GM12878 (cell line): ENCODE measurements around the gene DIAPH2. TPM values are rescaled to one million over a fixed set of nuclear protein-coding genes. Genes with fewer than 3 reads are reported as not detected.

Source experiments
- ATAC-seq: fragments of 200-7000 bp; cut with Tn5 transposase; 3 replicates; pipeline ENCODE4 v1.9.1; 2020; ENCODE audit warnings: mild to moderate bottlenecking, moderate library complexity
- BruUV-seq: library from RNA; stranded (reverse); fragments of 400-500 nt; replicated peaks from 2 replicates; lab custom pipeline; 2021; lab: Mats Ljungman, UMichigan
- CTCF ChIA-PET: fragments of 300-600 bp; sonication (Branson Sonifier 250); formaldehyde crosslinking; extraction: SDS; loops from one replicate; lab custom pipeline; 2021; ENCODE audit warnings: inconsistent platforms; lab: Yijun Ruan, JAX
- POLR2A ChIA-PET: fragments of 350-600 bp; formaldehyde crosslinking; extraction: SDS; loops from one replicate; lab custom pipeline; 2021; ENCODE audit warnings: inconsistent platforms; lab: Charles Lee
- RAD21 ChIA-PET: fragments of 300-600 bp; sonication (Branson Sonifier 250); formaldehyde crosslinking; loops from one replicate; lab custom pipeline; 2023; ENCODE audit warnings: antibody characterized with exemption; ENCODE audit not compliant: unreplicated experiment; lab: Charles Lee
- SMC1A ChIA-PET: fragments of 300-600 bp; sonication (Branson Sonifier 250); formaldehyde crosslinking; loops from one replicate; lab custom pipeline; 2023; ENCODE audit not compliant: unreplicated experiment, uncharacterized antibody; lab: Charles Lee
- DNase-seq: peaks from one replicate; pipeline ENCODE4 v3.0.0-alpha.2; 2011; ENCODE audit warnings: low read depth, low spot score
- FAIRE-seq: peaks from 3 replicates; lab custom pipeline; 2011; peaks lifted over from hg19 to GRCh38; lab: Jason Lieb, UNC
- H2AFZ ChIP-seq: 2 replicates; pipeline ENCODE4 v1.6.0; 2011; ENCODE audit warnings: low read depth, low read length, control low read depth; ENCODE audit not compliant: control insufficient read depth
- H3K27ac ChIP-seq: 2 replicates; pipeline ENCODE4 v1.5.1; 2011; ENCODE audit warnings: control low read depth; ENCODE audit not compliant: control insufficient read depth, insufficient read depth
- H3K27me3 ChIP-seq, 2 experiments: replicated peaks in 1 of 2; 2 replicates each; pipeline versions ENCODE4 v1.6.0 to v1.6.1; 2011; ENCODE audit warnings: low read length in 1 of 2; ENCODE audit not compliant: control insufficient read depth in 2 of 2, insufficient read depth in 2 of 2
- H3K36me3 ChIP-seq, 2 experiments: 2 replicates each; pipeline ENCODE4 v1.5.1; 2011; ENCODE audit warnings: low read length in 1 of 2; ENCODE audit not compliant: control insufficient read depth in 2 of 2, insufficient read depth in 2 of 2
- H3K4me1 ChIP-seq: 2 replicates; pipeline ENCODE4 v1.6.1; 2011; ENCODE audit warnings: mild to moderate bottlenecking, low read length, moderate library complexity, mixed read lengths; ENCODE audit not compliant: control insufficient read depth, insufficient read depth
- H3K4me2 ChIP-seq: 2 replicates; pipeline ENCODE4 v1.6.0; 2011; ENCODE audit warnings: control low read depth; ENCODE audit not compliant: control insufficient read depth, insufficient read depth
- H3K4me3 ChIP-seq: fragments of 200-600 bp; sonication (generic); 2 replicates; pipeline ENCODE4 v1.5.1; 2016
- H3K79me2 ChIP-seq: 2 replicates; pipeline ENCODE4 v1.6.0; 2011; ENCODE audit warnings: low read length; ENCODE audit not compliant: control insufficient read depth, insufficient read depth
- H3K9ac ChIP-seq: 2 replicates; pipeline ENCODE4 v1.8.0; 2011; ENCODE audit warnings: low read length, control low read depth, mixed read lengths; ENCODE audit not compliant: control insufficient read depth, insufficient read depth
- H3K9me3 ChIP-seq: replicated peaks from 3 replicates; pipeline ENCODE4 v1.5.1; 2011; ENCODE audit warnings: mild to moderate bottlenecking, low read length; ENCODE audit not compliant: control insufficient read depth, insufficient read depth
- H4K20me1 ChIP-seq: 2 replicates; pipeline ENCODE4 v1.6.0; 2011; ENCODE audit not compliant: control insufficient read depth, insufficient read depth
- HDGF ChIP-seq: fragments of 450-650 bp; IDR thresholded peaks from 2 replicates; pipeline ENCODE4 v1.6.1; 2016; ENCODE audit warnings: antibody characterized with exemption
- KAT2A ChIP-seq: conservative IDR thresholded peaks from 2 replicates; pipeline ENCODE4 v1.6.1; 2011; ENCODE audit warnings: low read depth, low read length; ENCODE audit not compliant: control insufficient read depth
- KLF5 ChIP-seq: fragments of 450-650 bp; IDR thresholded peaks from 2 replicates; pipeline ENCODE4 v1.6.1; 2014; ENCODE audit warnings: mild to moderate bottlenecking; ENCODE audit not compliant: partially characterized antibody
- NFXL1 ChIP-seq: fragments of 450-650 bp; IDR thresholded peaks from 2 replicates; pipeline ENCODE4 v1.6.1; 2017; ENCODE audit warnings: antibody characterized with exemption, mild to moderate bottlenecking, borderline replicate concordance
- NRF1 ChIP-seq: conservative IDR thresholded peaks from 2 replicates; pipeline ENCODE4 v1.6.1; 2011; ENCODE audit warnings: mild to moderate bottlenecking, low read depth, low read length, improper control_type of control experiment
- SREBF2 ChIP-seq: IDR thresholded peaks from 2 replicates; pipeline ENCODE4 v1.6.1; 2012; ENCODE audit warnings: mild to moderate bottlenecking, low read length
- STAT1 ChIP-seq: fragments of 450-650 bp; conservative IDR thresholded peaks from 2 replicates; pipeline ENCODE4 v1.6.1; 2014; ENCODE audit warnings: antibody characterized with exemption, mild to moderate bottlenecking
- ZBED1 ChIP-seq: IDR thresholded peaks from 2 replicates; pipeline ENCODE4 v1.6.1; 2016; ENCODE audit warnings: borderline replicate concordance
- ZNF384 ChIP-seq: IDR thresholded peaks from 2 replicates; pipeline ENCODE4 v1.6.1; 2012; ENCODE audit warnings: low read depth, mild to moderate bottlenecking, low read length, improper control_type of control experiment, borderline replicate concordance
- WGBS: methylation state at CpG from one replicate; pipeline ENCODE4 v1.1.6; 2016; ENCODE audit warnings: low lambda C conversion rate; ENCODE audit not compliant: insufficient replicate concordance, insufficient coverage; ENCODE audit errors: missing lambda C conversion rate; 5-methylcytosine and 5-hydroxymethylcytosine counted together
- in situ Hi-C: fragments of 300-500 bp; cut with MboI; formaldehyde crosslinking; loops from 9 replicates; pipeline ENCODE4 v1.14.3; 2018; ENCODE audit warnings: mixed read lengths
- intact Hi-C: fragments of 100-400 bp; cut with micrococcal nuclease; formaldehyde crosslinking; loops from one replicate; pipeline ENCODE4 v1.14.2; 2022; ENCODE audit not compliant: unreplicated experiment
- polyA plus RNA-seq, 11 experiments: library from polyadenylated mRNA; depleted of rRNA in 4 of 11; unstranded in 6 of 11; stranded (reverse) in 5 of 11; fragments of >200 nt; fragmentation: Nextera tagmentation in 4 of 11; fragmentation: Illumina TruSeq in 1 of 11; extraction: Ambion mirVana in 4 of 11; extraction: Trizol in 1 of 11; gene quantifications; 1 replicate in 1 of 11; 2 replicates in 10 of 11; pipeline versions ENCODE4 v1.2.1 to v1.2.3, GENCODE V29; 2011 to 2016; ENCODE audit warnings: inconsistent platforms in 2 of 11, missing spikeins in 2 of 11, low read depth in 1 of 11
- total RNA-seq, 4 experiments: library from RNA; depleted of rRNA in 3 of 4; stranded (reverse); fragments of >200 nt in 3 of 4; fragmentation: Illumina TruSeq in 1 of 4; extraction: Trizol in 1 of 4; gene quantifications; 2 replicates each; pipeline versions ENCODE4 v1.2.1 to v1.2.3, GENCODE V29; 2013 to 2021
- TF ChIP-seq, protein P1 (sequence below): fragments of 150-350 bp; IDR thresholded peaks from 2 replicates; pipeline ENCODE4 v1.6.1; 2016; ENCODE audit warnings: low read depth, low read length
- TF ChIP-seq, protein P2 (sequence below): fragments of 450-650 bp; IDR thresholded peaks from 2 replicates; pipeline ENCODE4 v1.6.1; 2018; ENCODE audit warnings: borderline replicate concordance, mild to moderate bottlenecking; ENCODE audit not compliant: partially characterized antibody

The DIAPH2 gene
- total and polyA plus RNA-seq, 10 of the 15 experiments (the other 5 are each of a cell fraction or from before 2014, with no cell fraction given): 2.2 to 16.6 (median 8.8) TPM

DNA sequence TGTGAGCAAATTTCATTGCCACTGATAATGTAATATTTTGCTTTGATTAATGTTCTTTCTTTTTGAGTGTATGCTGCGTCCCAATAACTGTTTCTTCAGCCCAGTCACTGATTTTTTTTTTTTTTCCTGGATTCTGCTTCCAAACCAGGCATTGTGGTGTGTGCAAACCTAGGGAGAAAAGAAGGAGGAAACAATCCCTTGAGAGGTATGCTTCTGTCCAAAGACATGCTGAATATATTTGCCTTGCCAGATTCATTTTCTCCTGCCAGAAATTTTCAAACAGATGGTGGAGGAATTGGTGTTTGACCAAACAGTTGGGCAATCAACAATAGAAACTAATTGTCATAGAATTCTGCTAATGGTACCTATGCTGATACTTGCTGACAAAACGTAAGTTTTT lies 952.6 kb downstream of the DIAPH2 start:
- Histone ChIP-seq H2AFZ (no peak overlapping the region), H3K27me3 (no peaks in the 10 kb centered on the region), H3K36me3 (no peaks in the 10 kb centered on the region), H3K27ac (no peak overlapping the region), H3K4me3 (no peak overlapping the region), H4K20me1 (no peaks in the 10 kb centered on the region), H3K4me1 (no peaks in the 10 kb centered on the region), H3K4me2 (no peak overlapping the region), H3K9ac (no peak overlapping the region), H3K79me2 (no peaks in the 10 kb centered on the region), H3K9me3 (no peaks in the 10 kb centered on the region)
- TF ChIP-seq STAT1: no peak
- no peak for TF ChIP-seq KAT2A
- TF ChIP-seq, protein P1, sequence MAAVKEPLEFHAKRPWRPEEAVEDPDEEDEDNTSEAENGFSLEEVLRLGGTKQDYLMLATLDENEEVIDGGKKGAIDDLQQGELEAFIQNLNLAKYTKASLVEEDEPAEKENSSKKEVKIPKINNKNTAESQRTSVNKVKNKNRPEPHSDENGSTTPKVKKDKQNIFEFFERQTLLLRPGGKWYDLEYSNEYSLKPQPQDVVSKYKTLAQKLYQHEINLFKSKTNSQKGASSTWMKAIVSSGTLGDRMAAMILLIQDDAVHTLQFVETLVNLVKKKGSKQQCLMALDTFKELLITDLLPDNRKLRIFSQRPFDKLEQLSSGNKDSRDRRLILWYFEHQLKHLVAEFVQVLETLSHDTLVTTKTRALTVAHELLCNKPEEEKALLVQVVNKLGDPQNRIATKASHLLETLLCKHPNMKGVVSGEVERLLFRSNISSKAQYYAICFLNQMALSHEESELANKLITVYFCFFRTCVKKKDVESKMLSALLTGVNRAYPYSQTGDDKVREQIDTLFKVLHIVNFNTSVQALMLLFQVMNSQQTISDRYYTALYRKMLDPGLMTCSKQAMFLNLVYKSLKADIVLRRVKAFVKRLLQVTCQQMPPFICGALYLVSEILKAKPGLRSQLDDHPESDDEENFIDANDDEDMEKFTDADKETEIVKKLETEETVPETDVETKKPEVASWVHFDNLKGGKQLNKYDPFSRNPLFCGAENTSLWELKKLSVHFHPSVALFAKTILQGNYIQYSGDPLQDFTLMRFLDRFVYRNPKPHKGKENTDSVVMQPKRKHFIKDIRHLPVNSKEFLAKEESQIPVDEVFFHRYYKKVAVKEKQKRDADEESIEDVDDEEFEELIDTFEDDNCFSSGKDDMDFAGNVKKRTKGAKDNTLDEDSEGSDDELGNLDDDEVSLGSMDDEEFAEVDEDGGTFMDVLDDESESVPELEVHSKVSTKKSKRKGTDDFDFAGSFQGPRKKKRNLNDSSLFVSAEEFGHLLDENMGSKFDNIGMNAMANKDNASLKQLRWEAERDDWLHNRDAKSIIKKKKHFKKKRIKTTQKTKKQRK: no peak
- no peak for TF ChIP-seq NFXL1
- no peak for TF ChIP-seq SREBF2
- TF ChIP-seq KLF5: no peak
- TF ChIP-seq NRF1: no peak
- no peak for TF ChIP-seq ZNF384
- no peak for TF ChIP-seq ZBED1
- no peak for TF ChIP-seq HDGF
- TF ChIP-seq, protein P2, sequence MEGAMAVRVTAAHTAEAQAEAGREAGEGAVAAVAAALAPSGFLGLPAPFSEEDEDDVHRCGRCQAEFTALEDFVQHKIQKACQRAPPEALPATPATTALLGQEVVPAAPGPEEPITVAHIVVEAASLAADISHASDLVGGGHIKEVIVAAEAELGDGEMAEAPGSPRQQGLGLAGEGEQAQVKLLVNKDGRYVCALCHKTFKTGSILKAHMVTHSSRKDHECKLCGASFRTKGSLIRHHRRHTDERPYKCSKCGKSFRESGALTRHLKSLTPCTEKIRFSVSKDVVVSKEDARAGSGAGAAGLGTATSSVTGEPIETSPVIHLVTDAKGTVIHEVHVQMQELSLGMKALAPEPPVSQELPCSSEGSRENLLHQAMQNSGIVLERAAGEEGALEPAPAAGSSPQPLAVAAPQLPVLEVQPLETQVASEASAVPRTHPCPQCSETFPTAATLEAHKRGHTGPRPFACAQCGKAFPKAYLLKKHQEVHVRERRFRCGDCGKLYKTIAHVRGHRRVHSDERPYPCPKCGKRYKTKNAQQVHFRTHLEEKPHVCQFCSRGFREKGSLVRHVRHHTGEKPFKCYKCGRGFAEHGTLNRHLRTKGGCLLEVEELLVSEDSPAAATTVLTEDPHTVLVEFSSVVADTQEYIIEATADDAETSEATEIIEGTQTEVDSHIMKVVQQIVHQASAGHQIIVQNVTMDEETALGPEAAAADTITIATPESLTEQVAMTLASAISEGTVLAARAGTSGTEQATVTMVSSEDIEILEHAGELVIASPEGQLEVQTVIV: no peak
- no peak for DNase-seq
- intact Hi-C loops: no loop called here
- ATAC-seq: no peak
- 12% methylated on average over 2 of the region's 2 CpGs for WGBS
- RAD21 ChIA-PET: no interaction called here
- SMC1A ChIA-PET: no interaction called here
- BruUV-seq: no TSS peak
- CTCF ChIA-PET: interaction anchor here (0.6 to 1.8 kb wide), 2 partner anchors 48 to 592 kb away, joined by 5 read pairs; no protein-coding TSS in a partner anchor
- FAIRE-seq: no peak
- POLR2A ChIA-PET: no interaction called here
- in situ Hi-C loops: no loop called here
